ENCODE data around the gene SLC22A3. TPM values are rescaled to one million over a fixed set of nuclear protein-coding genes. Genes with fewer than 3 reads are reported as not detected.
"Not testable (repeated sequence)": the region's sequence is repeated elsewhere in the genome, so short reads cannot be mapped to it uniquely, and the experiment has no call there.

SLC22A3 gene
- total RNA-seq, 1 donor = 0.72 TPM

DNA sequence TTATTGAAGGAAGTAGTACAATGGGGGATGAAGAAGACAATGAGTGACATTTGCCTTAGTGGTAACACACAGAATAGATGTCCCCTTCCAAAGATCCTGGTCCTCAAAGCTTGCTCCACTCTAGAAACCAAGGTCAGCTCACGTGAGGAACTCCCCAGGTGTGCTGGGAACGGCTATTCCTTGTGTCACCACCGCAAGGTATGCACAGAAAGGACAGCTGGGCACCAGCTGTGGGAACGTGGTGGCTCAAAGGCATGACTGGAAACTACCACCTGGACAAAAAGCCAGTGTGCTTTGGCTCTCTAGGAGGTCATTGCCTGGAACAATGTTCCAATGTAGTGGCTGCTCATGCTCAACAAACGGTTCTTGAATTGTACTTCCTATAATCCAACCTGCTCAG is 94.0 kb downstream of the SLC22A3 start:
- no peak for TF ChIP-seq CTCF (IDR thresholded peaks at IDR 0.05; ENCODE audit: insufficient read depth, low read length)
- H3K4me3 ChIP-seq (ENCODE audit: low read depth, low read length) = no peak overlapping the region
- no peak for DNase-seq (ENCODE audit: low read depth)

DNA sequence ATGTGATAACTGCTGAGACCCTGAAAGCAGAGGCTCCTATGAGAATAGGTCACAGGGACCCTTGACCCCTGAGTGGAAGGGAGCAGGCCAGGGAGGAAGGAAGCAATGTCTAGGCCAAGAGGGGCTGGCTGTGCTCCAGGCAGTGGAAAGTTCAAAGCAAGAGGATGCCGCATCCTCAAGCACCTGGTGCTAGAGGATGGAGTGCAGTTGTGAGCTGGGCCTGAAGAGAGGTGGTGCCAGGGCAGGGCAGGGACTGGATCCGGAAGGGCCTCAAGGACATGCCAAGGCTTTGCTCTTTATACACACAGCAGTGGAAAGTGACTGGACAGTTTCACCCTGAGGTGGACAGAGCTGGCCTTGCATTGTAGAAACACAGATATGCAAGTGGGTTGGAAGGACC is 97.0 kb downstream of the SLC22A3 start:
- DNase-seq (ENCODE audit: low read depth) = no peak
- H3K4me3 ChIP-seq (ENCODE audit: low read depth, low read length) = no peak overlapping the region
- TF ChIP-seq CTCF (IDR thresholded peaks at IDR 0.05; ENCODE audit: insufficient read depth, low read length) = no peak

DNA sequence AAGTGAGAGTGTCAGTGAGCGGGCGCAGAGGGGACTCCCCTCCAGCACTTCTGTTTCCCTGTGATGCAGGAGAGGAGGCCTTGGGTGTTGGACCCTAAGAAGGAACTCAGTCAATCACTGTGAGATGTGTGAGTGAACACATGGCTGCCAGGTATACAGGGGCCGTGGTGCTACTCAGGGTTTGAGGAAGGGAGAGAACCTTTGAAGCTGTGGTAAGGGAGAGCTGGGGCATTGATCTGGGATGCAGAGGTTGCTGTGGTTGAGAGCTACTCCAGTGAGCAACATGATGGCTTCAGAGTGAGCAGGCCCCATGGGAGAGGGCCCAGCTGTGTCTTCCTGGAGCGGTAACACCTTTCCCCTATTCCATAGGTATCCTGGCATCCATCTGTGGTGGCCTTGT is 99.2 kb downstream of the SLC22A3 start:
- H3K4me3 ChIP-seq (ENCODE audit: low read depth, low read length) = no peak overlapping the region
- no peak for TF ChIP-seq CTCF (IDR thresholded peaks at IDR 0.05; ENCODE audit: insufficient read depth, low read length)
- no peak for DNase-seq (ENCODE audit: low read depth)

DNA sequence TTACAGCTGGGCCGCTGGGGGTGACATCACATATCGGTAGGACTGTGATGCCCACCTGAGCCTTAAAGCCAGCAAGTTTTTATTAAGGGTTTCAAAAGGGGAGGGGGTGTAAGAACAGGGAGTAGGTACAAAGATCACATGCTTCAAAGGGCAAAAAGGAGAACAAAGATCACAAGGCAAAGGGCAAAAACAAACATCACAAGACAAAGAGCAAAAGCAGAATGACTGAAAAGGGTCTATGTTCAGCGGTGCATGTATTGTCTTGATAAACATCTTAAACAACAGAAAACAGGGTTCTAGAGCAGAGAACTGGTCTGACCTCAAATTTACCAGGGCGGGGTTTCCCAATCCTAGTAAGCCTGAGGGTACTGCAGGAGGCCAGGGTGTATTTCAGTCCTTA is 101.6 kb downstream of the SLC22A3 start:
- DNase-seq (ENCODE audit: low read depth) = not testable (repeated sequence)

DNA sequence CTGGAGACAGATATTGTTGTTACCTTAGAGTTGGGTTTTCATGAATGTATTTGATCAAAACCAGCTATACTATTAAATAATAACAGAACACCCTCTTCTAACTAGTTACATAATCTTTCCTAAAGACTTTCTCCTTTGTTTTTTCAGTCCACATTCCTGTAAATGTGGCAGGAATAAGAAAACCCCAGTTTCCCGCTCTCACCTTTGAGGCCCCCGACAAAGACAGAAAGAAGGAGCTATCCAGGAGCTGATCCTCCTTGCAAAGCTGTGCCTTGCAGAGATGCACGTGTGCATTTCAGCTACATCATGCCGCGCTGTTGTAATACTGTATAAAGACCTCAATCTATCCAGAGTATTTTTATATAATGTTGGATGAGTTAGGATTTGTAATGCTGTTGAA is 102.7 kb downstream of the SLC22A3 start:
- no peak overlapping the region for H3K4me3 ChIP-seq (ENCODE audit: low read depth, low read length)
- TF ChIP-seq CTCF (IDR thresholded peaks at IDR 0.05; ENCODE audit: insufficient read depth, low read length) = no peak

More for the DNA sequence above, 101.6 kb downstream of the SLC22A3 start:
- H3K4me3 ChIP-seq (ENCODE audit: low read depth, low read length) = not testable (repeated sequence)

DNA sequence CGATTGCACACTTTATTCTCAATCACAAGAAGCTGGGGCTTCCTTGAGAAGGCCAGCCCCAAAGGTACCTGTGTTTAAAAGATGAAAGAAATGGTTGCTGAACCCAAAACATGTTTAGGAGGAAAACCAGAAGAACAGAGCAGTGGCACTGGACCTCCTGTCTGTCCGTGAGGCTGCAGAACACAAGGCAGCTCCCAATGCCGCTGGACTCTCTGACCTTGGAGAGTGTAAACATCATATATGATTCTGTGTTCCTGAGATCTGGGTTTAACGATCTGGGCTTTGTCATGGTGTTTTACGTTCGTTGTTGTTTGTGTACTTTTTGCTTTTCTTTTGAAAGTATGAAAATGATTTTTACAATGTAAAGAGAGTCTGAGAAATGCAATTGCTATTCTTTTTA is 106.1 kb downstream of the SLC22A3 start:
- DNase-seq (ENCODE audit: low read depth) = no peak
- TF ChIP-seq CTCF (IDR thresholded peaks at IDR 0.05; ENCODE audit: insufficient read depth, low read length) = no peak
- no peak overlapping the region for H3K4me3 ChIP-seq (ENCODE audit: low read depth, low read length)

More for the DNA sequence above, 102.7 kb downstream of the SLC22A3 start:
- no peak for DNase-seq (ENCODE audit: low read depth)

GRCh38 chr6:160455081-160455480 is 106.9 kb downstream of the SLC22A3 start:
- TF ChIP-seq CTCF (IDR thresholded peaks at IDR 0.05; ENCODE audit: insufficient read depth, low read length) = no peak
- no peak overlapping the region for H3K4me3 ChIP-seq (ENCODE audit: low read depth, low read length)

More at GRCh38 chr6:160455081-160455480, 106.9 kb downstream of the SLC22A3 start:
- no peak for DNase-seq (ENCODE audit: low read depth)

All from fibroblast of the aortic adventitia (primary cell).